NCI-H2171 treated with DMSO at 0.1 percent for 48 hours (cell line): ENCODE data around the gene NBPF20.
"Not testable (repeated sequence)": the region's sequence is repeated elsewhere in the genome, so short reads cannot be mapped to it uniquely, and the experiment has no call there.

ENCODE experiments used
- DNase-seq: peaks from one replicate; lab custom pipeline; 2025; lab: John Stamatoyannopoulos, UW

Gene NBPF20, protein sequence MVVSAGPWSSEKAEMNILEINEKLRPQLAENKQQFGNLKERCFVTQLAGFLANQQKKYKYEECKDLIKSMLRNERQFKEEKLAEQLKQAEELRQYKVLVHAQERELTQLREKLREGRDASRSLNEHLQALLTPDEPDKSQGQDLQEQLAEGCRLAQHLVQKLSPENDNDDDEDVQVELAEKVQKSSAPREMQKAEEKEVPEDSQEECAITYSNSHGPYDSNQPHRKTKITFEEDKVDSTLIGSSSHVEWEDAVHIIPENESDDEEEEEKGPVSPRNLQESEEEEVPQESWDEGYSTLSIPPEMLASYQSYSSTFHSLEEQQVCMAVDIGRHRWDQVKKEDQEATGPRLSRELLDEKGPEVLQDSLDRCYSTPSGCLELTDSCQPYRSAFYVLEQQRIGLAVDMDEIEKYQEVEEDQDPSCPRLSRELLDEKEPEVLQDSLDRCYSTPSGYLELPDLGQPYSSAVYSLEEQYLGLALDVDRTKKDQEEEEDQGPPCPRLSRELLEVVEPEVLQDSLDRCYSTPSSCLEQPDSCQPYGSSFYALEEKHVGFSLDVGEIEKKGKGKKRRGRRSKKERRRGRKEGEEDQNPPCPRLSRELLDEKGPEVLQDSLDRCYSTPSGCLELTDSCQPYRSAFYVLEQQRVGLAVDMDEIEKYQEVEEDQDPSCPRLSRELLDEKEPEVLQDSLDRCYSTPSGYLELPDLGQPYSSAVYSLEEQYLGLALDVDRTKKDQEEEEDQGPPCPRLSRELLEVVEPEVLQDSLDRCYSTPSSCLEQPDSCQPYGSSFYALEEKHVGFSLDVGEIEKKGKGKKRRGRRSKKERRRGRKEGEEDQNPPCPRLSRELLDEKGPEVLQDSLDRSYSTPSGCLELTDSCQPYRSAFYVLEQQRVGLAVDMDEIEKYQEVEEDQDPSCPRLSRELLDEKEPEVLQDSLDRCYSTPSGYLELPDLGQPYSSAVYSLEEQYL (N-terminal part only)

DNA sequence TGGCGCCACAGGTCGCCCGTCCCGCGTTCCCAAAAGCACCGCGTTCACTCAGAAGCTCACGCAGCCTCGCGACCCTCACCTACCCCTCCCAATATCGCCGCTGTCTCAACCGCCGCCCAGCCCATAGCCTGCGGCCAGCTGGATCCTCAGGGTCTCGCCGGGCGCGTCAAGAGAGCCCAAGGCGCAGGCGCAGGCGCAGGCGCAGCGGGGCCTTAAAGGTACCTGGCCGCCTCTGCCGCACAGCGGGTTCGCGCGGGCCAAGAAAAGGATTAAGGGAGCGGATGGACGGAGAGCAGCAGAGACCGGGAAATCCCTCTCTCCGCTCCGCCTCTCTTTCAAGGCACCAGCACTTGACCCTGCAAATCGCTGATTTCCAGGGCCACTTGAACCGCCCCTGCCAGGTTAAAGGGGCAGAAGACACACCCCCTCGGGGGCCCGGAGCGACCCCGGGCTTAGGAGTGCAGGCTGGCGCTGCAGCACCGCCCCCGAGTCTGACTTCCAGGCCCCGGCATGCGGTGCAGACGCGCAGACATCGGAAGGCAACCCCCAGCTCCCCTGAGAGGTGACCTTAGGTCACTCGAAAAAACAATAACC is at the start of gene NBPF20:
TSS of gene NBPF20 (minus strand) at position 168 of the 594 bp plus-strand sequence. CDS start 20,331 bp downstream, outside the sequence.
- peak; percentile 74 for DNase-seq

DNA sequence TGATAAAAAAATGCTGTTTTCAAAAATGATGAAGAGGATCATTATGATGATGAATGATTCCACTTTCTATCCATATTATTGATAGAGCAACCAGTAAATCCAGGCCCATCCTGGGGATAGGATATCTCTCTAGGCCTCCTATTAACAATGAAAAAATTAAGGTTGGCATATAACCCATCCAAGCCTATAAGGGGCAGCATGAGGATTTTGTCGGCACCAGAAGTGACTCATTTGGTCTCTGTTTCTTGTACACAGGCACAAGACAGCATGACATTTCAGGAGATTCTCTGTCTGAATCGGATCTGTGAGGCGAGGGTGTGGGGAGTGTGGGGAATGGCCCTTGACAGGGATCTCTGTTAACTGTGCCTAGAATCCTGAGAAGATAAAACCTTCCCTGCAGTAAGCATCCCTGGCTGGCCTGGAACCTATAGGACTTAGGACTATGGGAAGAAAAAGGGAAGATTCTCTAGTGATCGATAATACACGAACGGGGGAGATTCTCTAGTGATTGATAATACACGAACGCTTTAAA is 49.5 kb upstream of the NBPF20 start:
- not testable (repeated sequence) for DNase-seq

DNA sequence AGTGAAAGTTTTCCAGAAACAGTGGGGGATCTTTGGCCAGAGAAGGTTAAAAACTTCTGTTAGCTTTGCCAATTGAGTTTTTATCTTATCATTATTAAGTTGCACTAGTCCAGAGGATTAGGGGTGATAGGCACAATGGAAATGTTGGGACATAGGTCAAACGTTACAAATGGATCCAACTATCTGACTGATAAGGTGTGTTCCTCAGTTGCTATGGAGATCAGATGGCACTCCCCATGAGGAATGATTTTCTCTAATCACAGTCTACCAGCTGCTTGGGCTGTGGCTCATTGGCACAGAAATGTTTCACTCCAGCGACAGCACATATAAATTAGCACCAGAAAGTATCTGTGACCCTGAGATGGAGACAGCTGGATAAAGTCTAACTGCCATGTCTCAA is 47.3 kb upstream of the NBPF20 start:
- DNase-seq, result not testable (repeated sequence)

DNA sequence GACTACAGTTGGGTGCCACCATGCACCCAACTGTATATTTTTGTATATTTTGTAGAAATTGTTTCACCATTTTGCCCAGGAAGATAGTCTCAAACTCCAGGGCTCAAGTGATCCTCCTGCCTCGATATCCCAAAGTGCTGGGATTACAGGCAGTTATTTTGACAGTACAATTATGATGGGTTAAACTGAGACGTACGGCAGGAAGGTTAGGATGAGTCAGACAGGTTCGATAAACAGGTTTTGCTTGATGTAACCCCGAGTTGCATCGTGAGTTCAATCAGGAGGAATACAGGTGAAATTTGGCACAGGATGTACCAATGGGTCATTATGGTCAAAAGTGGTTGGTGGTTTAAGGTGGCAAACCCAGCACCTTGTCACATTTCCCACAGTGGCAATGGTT is 46.0 kb upstream of the NBPF20 start:
- DNase-seq, result not testable (repeated sequence)

DNA sequence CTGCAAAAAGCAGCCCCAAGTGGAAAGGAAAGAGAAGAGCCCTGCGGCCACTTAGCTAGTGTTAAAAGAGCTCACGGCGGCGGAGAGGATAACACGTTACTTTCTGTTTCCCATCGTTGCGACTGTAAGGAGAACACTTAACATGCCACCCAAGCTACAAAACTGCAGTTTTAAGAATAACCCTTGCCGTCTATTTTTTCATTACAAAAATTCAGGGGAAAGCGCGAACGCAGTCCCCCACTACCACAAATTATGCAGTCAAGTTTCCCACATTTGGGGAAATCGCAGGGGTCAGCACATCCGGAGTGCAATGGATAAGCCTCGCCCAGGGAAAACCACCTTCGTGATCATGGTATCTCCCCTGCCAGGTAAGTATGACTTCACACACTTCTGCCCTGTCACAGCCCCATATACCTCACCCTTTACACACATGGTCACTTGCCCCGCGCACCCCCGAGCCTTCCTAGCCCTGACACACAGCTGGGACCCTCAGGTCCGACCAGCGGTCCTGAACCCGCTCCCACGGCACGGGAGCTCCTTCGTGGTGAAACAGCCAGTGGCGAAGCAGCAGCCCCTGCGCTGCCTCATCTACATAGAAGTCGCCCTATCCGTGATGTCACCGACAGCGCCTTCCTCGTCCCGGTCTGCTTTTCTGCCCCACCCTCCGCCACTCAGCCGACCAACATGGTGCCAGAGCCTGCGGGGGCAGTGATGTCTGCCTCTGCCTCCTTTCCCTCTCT is 40.2 kb upstream of the NBPF20 start:
- DNase-seq, result peak; percentile 96

DNA sequence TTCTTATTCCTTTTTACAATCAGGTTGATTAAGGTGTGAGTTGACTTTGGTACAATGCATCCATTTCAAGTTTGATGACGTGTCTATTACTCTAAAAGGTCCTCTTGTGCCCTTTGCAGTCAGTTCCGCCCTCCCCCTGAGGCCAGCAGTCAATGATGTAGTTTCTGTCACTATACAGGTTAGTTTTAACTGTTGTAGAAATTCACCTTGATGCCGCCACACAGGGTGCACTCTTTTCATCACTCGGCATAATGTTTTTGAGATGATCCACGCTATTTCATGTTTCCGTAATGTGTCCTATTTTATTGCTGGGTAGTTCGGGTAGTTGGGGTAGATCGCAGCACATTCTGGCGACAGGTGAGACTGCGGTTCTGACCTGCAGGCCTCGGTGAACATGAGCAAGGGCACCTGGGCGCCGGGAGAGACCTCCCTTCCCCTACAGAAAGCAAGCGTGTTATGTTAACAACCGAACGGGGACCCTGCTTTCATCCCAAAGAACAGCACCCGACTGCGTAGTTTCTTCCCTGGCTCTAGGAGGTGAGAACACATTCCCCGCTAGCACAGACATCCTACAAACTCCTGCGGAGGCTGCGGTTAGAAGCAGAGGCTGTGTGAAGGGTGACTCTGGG is 39.4 kb upstream of the NBPF20 start:
- not testable (repeated sequence) for DNase-seq

DNA sequence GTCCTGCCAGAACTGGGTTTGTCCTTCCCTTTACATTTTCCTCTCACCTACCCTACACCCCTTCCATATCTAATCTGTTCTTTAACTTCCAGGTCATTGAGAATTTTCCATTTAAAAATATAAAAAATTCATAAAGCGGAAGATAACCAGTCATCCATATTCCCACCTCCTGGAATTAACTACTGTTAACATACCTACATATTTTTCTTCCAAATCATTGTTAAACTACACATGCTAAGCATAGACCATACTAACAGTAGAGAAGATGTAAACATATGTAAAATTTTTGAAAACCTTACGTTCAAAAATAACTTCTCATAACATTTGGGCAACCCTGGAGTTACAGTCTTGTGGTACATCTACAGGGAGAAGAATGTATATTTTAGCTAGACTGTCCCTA is 38.6 kb upstream of the NBPF20 start:
- DNase-seq, result not testable (repeated sequence)

DNA sequence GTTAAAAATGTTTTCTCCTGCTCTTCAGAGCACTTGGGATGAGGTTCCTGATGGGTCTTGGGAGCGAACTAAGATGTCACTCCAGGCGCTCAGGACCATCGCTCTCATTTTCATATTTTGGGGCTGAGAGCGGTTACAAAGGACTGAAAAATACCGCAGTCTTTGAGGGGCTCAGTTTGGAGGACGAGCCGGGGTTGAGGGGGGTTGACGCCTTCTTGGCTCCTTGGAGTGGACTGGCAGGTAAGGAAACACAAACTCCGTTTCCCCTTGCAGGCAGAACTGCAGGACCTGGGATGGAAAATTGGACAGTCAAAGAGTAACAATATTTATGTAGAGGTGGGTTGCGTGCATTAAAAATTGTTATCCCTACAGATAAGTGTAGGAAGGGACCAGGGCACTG is 35.3 kb upstream of the NBPF20 start:
- not testable (repeated sequence) for DNase-seq

DNA sequence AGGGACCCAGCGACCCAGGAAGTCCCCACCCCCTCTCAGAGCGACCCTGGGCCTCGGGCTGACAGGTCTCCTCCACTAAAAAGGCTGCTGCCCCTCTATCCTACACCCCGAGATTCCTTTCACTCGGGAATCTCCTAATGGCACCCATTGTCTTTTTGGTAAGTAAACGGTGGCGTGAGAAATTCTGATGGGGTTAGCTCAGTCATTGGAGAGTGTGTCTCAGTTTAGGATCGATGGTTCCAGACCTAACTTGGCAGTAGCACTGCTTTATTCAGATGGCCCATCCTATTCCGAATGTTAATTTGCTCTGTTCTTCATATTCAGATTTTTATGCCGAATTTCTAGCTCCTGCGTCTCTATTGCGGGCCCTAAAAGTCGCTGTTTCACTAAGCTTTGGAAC is 34.6 kb upstream of the NBPF20 start:
- not testable (repeated sequence) for DNase-seq

DNA sequence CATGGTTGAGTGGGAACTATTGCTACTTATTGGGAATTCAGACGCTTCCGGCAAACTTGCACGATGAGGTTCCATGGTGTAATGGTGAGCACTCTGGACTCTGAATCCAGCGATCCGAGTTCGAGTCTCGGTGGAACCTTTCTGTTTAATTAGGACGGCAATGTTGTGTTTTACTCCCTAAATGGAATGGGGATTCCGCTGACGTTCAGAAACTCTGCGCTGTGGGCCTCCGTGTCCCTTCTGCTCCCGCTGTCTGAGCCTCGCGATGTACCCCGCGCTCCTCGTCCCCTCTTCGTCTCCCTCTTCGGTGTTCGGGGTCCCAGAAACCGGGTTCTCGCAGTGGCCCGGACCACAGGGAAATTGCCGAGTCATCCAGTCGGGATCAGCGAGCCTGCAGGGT is 34.2 kb upstream of the NBPF20 start:
- not testable (repeated sequence) for DNase-seq

DNA sequence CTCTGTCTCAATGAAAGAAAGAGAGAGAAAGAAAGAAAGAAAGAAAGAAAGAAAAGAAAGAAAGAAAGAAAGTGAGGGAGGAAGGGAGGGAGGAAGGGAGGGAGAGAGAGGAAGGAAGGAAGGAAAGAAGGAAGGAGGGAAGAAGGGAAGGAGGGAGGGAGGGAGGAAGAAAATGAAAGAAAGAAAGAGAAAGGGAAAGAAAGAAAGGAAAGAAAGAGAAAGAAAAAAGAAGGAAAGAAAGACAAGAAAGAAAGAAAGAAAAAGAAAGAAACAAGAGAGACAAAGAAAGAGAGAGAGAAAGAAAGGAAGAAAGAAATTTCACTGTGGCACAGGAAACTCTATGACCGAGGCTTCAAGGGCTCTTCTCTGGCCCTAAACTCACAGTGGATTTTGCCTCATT is 33.7 kb upstream of the NBPF20 start:
- not testable (repeated sequence) for DNase-seq

DNA sequence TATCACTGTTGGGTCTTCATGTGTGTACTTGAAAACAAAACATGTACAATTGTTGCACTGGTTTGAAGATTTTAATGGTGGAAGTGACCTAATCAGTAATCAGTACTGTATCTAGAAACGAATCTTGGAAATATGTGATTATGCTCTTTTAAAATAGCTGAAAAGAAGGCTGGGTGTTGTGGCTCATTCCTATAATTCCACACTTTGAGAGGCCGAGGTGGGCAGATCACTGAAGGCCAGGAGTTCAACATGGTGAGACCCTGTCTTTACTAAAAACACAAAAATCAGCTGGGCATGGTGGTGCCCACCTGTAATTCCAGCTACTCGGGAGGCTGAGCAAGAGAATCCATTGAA is 29.4 kb upstream of the NBPF20 start:
- not testable (repeated sequence) for DNase-seq

DNA sequence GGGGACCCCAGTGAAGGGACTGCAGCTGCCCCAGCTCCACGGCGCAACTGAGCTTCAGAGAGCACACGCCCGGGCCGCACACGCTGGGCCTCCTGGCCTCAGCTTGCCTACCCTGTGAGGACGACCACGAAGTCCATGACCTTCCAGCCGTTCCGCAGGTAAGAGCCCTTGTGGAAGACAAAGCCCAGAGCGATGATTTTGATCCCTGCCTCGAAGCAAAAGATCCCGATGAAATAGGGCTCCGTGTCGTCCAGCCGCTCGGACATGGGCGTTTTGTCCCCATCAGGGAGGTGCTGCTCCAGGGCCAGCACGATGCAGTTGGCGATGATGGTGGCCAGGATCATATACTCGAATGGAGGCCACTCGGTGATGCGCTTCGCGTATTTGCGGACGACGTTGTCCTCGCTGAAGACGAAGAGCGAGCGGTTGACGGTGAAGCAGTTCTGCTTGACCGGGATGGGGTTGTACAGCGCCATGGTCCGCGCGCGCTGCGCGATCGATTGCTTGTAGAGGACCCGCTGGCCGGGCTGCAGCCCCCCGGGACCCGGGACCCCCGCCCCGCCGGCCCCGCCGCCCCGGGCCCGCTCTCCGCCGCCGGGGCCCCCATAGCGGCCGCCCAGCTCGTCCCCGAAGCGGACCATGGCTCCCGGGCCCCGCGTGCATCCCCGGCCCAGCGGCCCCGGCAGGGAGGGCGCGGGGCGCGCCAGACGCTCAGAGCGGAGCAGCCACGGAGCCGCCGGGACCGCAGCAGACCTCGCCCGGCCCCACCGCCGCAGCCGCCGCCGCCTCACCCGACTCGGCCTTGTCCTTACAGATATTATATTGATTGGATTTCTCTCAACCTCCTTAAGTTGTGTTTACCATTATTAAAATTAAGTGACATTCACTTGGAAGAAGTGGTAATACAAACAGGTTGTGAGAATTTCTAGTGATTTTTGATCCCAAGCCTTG is 28.7 kb upstream of the NBPF20 start:
- not testable (repeated sequence) for DNase-seq

DNA sequence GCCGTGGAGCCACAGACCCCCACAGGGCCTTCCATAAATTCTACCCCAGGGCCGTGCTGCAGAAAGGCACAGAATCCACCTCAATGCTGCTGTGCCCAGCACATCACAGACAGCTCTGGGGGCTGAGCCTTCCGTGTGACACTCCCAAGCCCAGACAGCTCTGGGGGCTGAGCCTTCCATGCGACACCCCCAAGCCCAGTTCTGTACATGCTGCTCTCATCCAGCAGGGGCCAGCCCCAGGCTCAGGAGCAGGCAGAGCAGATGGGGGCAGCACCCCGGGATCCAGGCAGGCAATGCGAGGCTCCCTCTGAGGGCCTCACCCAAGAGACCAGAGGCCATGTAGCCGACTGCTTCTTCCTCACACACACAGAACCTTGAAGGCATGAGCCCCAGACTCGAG is 27.1 kb upstream of the NBPF20 start:
- not testable (repeated sequence) for DNase-seq

DNA sequence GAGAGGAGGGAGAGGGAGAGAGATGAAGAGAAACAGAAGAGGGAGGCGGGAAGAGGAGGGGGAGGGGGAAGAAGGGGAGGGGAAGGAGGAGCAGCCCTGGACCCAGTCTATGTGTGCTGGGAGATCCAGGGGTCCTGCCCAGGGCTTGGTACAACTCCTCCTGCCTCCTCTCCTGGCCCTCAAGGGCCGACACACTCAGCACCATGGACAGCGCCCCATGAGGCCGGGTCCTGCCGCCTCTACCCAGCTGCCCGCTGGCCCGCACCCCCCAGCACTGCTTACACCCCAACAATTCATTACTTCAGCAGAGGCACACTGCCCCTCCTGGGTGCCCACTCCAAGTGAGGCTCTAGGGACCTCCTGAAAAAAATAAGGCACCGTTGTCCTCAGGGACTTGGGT is 26.5 kb upstream of the NBPF20 start:
- not testable (repeated sequence) for DNase-seq

DNA sequence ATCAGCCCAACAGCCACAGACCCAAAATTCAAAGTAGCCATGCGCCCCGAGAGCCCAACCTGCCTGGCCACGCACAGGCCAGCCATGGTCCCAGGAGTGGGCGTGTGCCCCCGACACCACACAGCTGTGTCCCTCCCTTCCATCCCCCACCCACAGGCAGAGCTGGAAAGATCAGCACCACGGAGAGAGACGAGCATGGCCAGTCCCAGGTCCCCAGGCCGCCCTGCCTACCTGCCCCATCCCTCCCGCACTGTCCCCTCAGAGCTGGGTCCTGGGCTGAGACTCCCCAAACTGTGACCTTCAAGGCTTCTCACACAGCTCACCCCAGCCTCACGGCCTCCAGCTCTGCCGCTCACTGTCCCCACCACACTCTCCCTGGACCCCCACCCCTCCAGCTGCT is 19.8 kb upstream of the NBPF20 start:
- DNase-seq, result not testable (repeated sequence)

DNA sequence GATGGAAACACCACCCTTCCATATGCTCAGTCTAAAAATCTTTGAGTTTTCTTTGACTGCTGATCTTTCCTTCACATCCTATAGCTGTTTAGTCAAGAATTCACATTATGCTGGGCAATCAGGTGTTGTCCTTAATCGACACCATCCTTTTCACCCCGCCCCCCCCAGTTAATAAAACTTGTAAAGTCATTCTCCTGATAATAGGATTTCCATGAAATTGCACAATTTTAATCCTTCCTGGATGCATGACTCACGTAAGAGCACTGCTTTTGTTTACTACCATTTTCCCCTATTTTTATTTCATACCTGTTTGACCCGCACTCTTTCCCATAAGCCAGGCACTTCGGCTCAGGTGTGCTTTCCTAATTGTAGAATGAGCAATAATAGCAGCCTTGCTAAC is 16.9 kb upstream of the NBPF20 start:
- DNase-seq, result not testable (repeated sequence)

DNA sequence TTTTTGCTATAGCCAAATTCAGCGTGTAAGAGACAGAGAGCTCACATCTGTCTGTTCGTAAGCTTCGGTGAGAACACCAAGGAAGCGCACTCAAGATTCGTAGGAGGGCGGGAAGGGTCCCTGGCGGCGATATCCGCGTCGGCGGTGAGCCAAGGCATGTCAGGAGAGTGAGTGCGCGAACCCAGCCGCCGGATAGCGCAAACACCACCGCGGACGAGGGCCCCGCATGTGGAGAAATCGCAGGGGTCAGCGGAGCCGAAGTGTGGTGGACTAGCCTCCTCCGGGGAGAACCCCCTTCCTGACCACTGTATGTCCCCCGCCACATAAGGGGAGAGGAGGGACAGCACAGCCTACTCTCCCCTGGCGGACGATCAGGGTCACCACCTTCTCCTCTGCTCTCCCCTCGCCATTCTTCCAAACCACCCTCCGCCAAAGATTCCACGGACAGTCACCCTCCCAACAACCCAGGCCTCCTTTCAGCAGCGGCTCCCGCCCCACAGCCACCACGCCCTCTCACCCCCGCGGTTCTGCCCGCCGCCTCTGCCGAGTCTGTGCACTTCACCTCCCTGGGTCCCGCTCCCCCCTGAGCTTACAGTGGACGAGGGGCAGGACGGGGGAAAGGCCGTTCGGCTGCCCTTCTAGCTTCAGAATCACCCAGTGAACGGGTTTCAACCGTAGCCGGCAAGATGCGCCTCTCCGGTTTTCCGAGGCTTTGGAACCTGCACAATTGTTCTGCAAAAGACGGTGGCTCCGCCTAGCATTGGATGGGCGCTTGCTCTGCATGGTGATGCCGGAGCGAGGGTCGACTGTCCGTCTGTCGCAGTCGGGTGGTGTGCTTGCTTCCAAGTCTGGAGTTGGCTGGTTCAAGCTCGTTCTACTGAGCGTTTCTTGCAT is 6.2 kb upstream of the NBPF20 start:
- not testable (repeated sequence) for DNase-seq

DNA sequence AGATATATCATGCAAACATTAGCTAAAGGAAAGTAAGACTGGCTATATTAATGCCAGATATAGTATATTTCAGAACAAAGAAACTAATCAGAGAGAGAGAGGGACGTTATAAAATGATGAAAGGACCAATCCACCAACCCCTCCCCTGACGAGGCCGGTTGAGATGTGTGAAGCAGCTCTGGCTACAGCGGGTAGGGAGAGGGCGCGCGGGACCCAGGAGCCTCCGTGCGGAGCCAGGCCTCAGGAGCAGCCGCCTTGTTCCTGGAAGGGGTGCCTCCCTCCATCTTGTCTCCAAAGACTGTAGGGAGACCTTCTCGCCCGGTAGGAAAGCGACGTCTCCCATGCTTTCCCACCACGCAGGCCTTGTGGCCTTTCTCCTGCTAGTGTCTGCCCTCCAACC is 5.4 kb upstream of the NBPF20 start:
- DNase-seq, result not testable (repeated sequence)
